Effector memory CD4-positive, alpha-beta T cell (primary cell): ENCODE data around the gene DLG1.

Experiments
- DNase-seq, 3 donors: peaks; one replicate each; pipeline ENCODE4 v3.0.0-alpha.2; 2020
- H3K27ac ChIP-seq: 2 replicates; pipeline ENCODE4 v1.7.0; 2013; ENCODE audit warnings: mild to moderate bottlenecking, low read length, moderate library complexity; ENCODE audit not compliant: insufficient read depth, poor library complexity, severe bottlenecking
- H3K27me3 ChIP-seq: replicated peaks from 2 replicates; pipeline ENCODE4 v1.7.0; 2013; ENCODE audit warnings: mild to moderate bottlenecking, low read length; ENCODE audit not compliant: insufficient read depth, control insufficient read depth, poor library complexity, severe bottlenecking
- H3K36me3 ChIP-seq: 2 replicates; pipeline ENCODE4 v1.7.0; 2013; ENCODE audit warnings: mild to moderate bottlenecking, low read length, moderate library complexity; ENCODE audit not compliant: control insufficient read depth, insufficient read depth
- H3K4me1 ChIP-seq: 2 replicates; pipeline ENCODE4 v1.7.0; 2013; ENCODE audit warnings: low read length, mild to moderate bottlenecking; ENCODE audit not compliant: control insufficient read depth, insufficient read depth, poor library complexity, severe bottlenecking
- H3K4me3 ChIP-seq: 2 replicates; pipeline ENCODE4 v1.7.0; 2013; ENCODE audit warnings: low read length, low read depth, mild to moderate bottlenecking; ENCODE audit not compliant: insufficient read depth, poor library complexity, severe bottlenecking
- H3K9me3 ChIP-seq: 2 replicates; pipeline ENCODE4 v1.7.0; 2013; ENCODE audit warnings: mild to moderate bottlenecking, low read length, moderate library complexity; ENCODE audit not compliant: control insufficient read depth

Gene DLG1

DNA sequence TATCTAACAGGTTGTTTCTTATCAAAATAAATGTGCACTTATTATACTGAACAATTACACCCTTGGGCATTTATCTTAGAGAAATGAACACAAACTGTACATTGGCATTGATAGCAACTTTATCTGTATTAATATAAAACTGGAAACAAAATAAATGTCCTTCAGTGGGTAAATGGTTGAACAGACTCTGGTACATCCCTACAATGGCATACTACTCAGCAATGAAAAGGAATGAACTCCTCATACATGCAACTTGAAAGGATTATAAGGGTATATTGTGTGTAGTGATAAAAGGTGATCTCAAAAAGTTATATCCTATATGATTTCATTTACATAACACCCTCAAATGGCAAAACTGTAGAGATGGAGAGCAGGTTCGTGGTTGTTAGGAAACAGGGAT, 23.7 kb upstream of the DLG1 start:
- H3K4me1 ChIP-seq, result no peaks in the 10 kb centered on the region
- no peak for DNase-seq
- H3K27me3 ChIP-seq, result no peaks in the 10 kb centered on the region
- H3K27ac ChIP-seq, result no peak overlapping the region
- H3K9me3 ChIP-seq, result no peaks in the 10 kb centered on the region
- H3K4me3 ChIP-seq, result no peak overlapping the region
- H3K36me3 ChIP-seq, result no peaks in the 10 kb centered on the region

DNA sequence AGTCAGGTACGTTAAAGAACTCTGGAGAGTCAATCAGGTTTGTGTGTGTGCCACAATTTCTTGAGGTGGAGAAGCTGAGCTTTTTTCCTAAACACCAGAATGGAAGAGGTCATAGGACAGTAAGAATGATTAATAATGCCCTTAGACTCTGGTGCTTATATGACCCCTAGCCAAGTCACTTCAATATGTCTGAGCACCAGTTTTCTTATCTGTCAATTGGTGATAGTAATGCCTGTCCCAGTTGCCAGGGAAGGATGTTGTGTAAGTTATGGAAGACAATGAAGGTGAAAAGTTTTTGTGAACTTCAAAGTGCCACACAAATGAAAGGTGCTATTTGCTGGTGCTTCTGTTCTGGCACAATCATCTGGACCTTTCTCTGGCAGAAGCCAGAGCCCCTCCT, 22.2 kb upstream of the DLG1 start:
- no peak for DNase-seq
- Histone ChIP-seq H3K27ac (no peak overlapping the region), H3K4me3 (no peak overlapping the region), H3K9me3 (no peaks in the 10 kb centered on the region), H3K36me3 (no peaks in the 10 kb centered on the region), H3K4me1 (no peaks in the 10 kb centered on the region), H3K27me3 (no peaks in the 10 kb centered on the region)

DNA sequence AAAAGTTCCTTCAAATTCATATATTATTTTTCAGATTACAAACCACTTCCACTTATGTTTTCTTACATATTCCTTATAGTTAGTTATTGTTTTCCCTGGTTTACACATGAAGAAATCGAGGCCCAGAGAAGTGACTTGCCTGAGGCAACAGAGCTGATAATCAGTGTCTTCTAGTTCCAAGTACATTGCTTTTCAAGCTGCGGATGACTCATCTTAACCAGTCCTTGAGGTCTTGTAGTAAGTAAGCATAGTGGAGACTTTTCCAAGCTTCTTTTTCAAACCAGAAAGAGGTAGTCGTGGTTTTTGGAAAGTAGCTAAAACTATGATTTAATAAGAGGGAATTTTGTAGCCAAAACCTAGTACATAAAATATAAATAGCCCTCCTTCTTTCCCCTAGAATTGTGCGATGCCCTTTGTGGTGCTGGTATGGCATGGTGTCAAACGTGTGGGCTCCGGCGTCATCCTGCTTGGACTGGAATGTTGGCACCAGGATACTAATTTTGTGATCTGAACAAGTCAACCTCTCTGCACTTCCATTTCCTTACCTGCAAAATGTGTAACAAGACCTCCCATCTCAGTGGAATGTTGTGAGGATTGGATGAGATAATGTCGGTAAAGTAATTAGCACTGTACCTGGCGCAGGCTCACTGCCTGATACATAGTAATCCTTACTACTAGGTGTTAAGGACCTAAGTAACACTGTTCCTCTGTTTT, 19.0 kb upstream of the DLG1 start:
- Histone ChIP-seq H3K4me3 (no peak overlapping the region), H3K9me3 (no peaks in the 10 kb centered on the region), H3K27ac (no peak overlapping the region), H3K4me1 (no peaks in the 10 kb centered on the region), H3K27me3 (no peaks in the 10 kb centered on the region), H3K36me3 (no peaks in the 10 kb centered on the region)
- DNase-seq, result no peak

DNA sequence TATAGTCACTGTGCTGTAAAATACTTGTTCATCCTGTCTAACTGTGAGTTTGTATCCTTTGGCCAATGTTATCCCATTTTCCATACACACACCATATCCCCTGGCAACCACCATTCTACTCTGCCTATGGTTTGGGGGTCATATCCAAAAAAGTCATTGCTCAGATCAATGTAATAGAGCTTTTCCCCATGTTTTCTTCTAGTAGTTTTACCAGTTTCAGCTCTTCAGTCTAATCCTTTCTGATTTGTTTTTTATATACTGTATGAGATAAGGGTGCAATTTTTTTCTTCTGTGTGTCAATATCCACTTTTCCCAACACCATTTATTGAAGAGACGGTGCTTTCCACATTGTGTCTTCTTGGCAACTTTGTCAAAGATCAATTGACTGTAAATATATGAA, 14.0 kb upstream of the DLG1 start:
- Histone ChIP-seq H3K27ac (no peak overlapping the region), H3K4me3 (no peak overlapping the region), H3K27me3 (no peaks in the 10 kb centered on the region), H3K36me3 (no peaks in the 10 kb centered on the region), H3K4me1 (no peaks in the 10 kb centered on the region), H3K9me3 (no peaks in the 10 kb centered on the region)
- no peak for DNase-seq

DNA sequence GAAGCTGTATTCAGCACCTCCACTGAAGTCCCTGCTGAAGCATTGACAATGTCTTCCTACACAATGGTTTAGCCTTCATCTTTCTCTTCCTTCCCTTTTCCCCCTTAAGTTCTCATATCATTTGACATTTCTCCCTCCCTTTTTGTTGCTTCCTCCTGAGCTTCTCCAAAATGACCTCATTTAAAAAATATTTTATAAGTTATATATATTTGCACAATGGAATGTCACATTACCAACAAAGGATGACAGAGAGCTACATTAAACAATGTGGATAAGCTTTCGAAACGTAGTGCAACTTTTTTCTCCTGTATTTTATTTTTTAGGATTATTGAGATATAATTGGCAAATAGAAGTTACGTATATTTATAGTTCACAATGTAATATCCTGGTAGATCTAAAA, 13.2 kb upstream of the DLG1 start:
- H3K27ac ChIP-seq, result no peak overlapping the region
- DNase-seq, result no peak
- no peaks in the 10 kb centered on the region for H3K36me3 ChIP-seq
- no peaks in the 10 kb centered on the region for H3K27me3 ChIP-seq
- no peaks in the 10 kb centered on the region for H3K4me1 ChIP-seq
- no peaks in the 10 kb centered on the region for H3K9me3 ChIP-seq
- no peak overlapping the region for H3K4me3 ChIP-seq

DNA sequence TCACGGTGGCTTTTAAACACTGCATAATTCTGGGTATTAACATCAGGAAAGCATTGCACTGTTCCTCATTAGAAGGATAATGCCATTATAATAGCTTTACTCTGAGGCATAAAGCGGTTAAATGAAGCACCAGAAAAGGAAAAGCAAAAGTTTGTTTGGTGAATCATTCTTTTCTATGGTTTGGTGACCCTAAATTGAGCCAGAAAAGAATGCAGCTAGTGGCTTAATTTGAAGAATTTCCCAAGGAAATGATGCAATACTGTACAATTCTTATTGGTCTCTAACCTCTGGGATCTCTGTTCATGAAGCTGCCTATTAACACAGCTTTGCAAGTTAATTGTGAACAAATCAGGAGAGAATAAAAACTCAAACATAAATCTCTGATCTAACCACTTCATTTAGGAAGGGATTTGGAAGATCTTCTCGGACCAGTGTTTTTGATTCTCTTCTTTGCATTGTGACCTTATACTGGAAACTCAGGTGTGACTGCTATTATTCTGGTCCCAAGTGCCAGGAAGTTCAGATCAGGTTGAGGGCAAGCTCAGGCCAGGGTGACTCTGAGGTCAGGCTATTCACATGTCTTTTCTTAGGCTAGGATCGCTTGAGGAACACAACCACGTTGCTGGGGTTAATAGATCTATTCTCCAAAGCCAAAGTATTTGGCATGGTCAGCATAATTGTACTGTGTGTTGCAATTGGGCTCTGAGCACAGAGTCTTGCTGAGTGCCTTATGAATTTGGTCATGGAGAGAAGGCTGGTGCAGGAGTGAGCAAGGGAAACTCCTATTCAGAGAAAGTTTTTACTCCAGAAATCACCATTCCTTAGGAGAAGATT, 11.3 kb upstream of the DLG1 start:
- H3K4me3 ChIP-seq, result no peak overlapping the region
- no peaks in the 10 kb centered on the region for H3K36me3 ChIP-seq
- no peaks in the 10 kb centered on the region for H3K27me3 ChIP-seq
- no peak for DNase-seq
- H3K4me1 ChIP-seq, result no peaks in the 10 kb centered on the region
- no peaks in the 10 kb centered on the region for H3K9me3 ChIP-seq
- H3K27ac ChIP-seq, result no peak overlapping the region

DNA sequence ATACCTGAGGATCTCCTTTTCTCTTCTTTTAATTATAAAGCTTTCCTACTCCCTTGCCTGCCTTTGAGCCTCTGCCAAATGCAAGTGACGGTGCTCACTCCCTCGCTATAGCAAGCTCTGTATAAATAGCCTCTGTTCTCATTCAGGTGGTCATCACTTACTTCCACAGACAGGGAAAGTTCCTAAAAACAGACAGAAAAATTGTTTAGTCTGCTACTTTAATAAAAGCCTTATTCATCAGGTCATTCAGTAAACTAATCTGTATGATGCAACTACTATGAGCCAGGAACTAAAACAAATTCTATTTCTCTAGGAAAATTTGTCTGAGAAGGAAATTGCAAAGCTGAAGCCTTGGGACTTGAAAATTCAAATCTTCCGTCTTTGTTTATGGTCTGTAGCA, 10.2 kb upstream of the DLG1 start:
- Histone ChIP-seq H3K4me1 (no peaks in the 10 kb centered on the region), H3K27me3 (no peaks in the 10 kb centered on the region), H3K36me3 (no peaks in the 10 kb centered on the region), H3K9me3 (no peaks in the 10 kb centered on the region), H3K4me3 (no peak overlapping the region), H3K27ac (no peak overlapping the region)
- no peak for DNase-seq

DNA sequence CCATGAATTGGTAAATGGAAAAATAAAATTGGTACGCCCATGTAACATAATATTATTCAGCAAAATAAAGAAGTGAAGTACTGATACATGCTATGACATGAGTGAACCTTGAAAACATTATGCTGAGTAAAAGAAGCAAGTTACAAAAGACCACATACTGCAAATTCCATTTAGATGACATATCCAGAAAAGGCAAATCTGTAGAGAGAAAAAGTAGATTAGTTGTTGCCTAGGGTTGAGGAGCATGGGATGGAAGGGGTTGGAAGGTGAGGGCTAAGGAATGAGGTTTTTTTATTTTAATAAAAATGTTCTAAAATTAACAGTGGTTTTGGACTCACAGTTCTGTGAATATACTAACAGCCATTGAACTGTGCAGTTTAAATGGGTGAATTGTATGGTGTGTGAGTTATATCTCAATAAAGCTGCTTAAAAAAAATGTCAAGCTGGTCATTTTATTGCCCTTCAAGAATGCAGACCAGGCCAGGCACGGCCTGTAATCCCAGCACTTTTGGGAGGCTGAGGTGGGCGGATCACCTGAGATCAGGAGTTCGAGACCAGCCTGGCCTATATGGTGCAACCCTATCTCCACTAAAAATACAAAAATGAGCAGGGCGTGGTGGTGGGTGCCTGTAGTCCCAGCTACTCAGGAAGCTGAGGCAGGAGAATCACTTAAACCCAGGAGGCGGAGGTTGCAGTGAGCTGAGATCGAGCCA, 8.1 kb upstream of the DLG1 start:
- no peak for DNase-seq
- Histone ChIP-seq H3K4me1 (no peaks in the 10 kb centered on the region), H3K4me3 (no peak overlapping the region), H3K27ac (no peak overlapping the region), H3K36me3 (no peaks in the 10 kb centered on the region), H3K27me3 (no peaks in the 10 kb centered on the region), H3K9me3 (no peaks in the 10 kb centered on the region)

DNA sequence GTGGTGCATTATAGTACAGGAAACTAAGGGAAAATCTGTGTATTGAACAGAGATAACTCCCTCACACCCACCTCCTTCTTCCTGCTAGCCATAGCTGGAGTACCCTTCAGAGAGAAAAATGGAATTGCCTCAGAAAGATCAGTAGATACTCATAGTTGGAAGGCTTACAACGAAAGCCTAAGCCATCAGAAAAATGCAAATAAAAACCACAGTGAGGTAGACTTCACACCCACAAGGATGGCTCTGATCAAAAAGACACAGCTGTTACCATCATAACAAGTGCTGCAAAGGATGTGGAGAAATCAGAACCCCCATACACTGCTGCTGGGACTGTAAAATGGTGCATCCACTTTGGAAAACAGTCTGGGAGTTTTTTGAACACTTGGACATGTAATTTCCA, 7.4 kb upstream of the DLG1 start:
- DNase-seq, result no peak

DNA sequence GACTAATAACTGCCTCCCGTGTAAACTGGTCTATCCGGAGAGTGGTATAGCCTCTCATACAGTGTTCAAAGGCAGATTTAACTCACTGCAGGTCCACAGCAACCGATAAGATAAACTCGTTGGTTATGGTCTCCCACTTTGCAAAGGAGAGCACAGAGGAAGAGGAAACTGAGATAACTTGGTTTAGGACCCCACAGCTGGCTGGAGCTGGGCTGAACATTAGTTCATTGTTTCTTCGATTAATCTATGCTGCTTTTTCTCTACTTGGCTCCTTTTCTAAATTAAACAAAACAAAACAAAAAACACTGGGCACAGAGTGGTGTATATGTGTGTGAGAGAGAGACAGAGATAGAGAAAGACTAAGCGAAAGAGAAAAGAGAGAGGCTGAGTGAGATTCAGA, 5.0 kb upstream of the DLG1 start:
- Histone ChIP-seq H3K27ac (no peak overlapping the region), H3K36me3 (no peaks in the 10 kb centered on the region), H3K9me3 (no peaks in the 10 kb centered on the region), H3K4me1 (peaks cover 8% of the 10 kb centered on the region), H3K4me3 (no peak overlapping the region), H3K27me3 (no peaks in the 10 kb centered on the region)
- no peak for DNase-seq

More for the DNA sequence above, 7.4 kb upstream of the DLG1 start:
- no peak overlapping the region for H3K27ac ChIP-seq
- no peaks in the 10 kb centered on the region for H3K27me3 ChIP-seq
- no peaks in the 10 kb centered on the region for H3K4me1 ChIP-seq
- H3K9me3 ChIP-seq, result no peaks in the 10 kb centered on the region
- no peaks in the 10 kb centered on the region for H3K36me3 ChIP-seq
- no peak overlapping the region for H3K4me3 ChIP-seq
